Central memory CD8-positive, alpha-beta T cell (primary cell): ENCODE data around the gene RHOH.

Experiments
- ATAC-seq: fragments of 150-1000 bp; cut with Tn5 transposase; replicated peaks from 2 replicates; pipeline ENCODE4 v1.10.0; 2022; ENCODE audit warnings: mild to moderate bottlenecking, moderate FRiP score, moderate number of reproducible peaks; ENCODE audit not compliant: poor library complexity, severe bottlenecking; ENCODE audit errors: extremely low read depth
- DNase-seq, 2 donors: peaks; one replicate each; pipeline ENCODE4 v3.0.0; 2021; ENCODE audit warnings: low spot score in 2 of 2
- H3K27ac Mint-ChIP-seq: one replicate; pipeline ENCODE4 v1.8.0; 2022; ENCODE audit warnings: low read depth, mild to moderate bottlenecking, moderate library complexity, mixed read lengths
- H3K27me3 Mint-ChIP-seq: one replicate; pipeline ENCODE4 v1.8.0; 2022; ENCODE audit warnings: mixed read lengths
- H3K36me3 Mint-ChIP-seq: one replicate; pipeline ENCODE4 v1.8.0; 2022; ENCODE audit warnings: mild to moderate bottlenecking, moderate library complexity, mixed read lengths; ENCODE audit not compliant: insufficient read depth
- H3K4me1 Mint-ChIP-seq: one replicate; pipeline ENCODE4 v1.8.0; 2022; ENCODE audit warnings: mixed read lengths
- H3K4me3 Mint-ChIP-seq: one replicate; pipeline ENCODE4 v1.8.0; 2022; ENCODE audit warnings: mild to moderate bottlenecking, moderate library complexity, mixed read lengths
- H3K9me3 Mint-ChIP-seq: one replicate; pipeline ENCODE4 v1.8.0; 2022; ENCODE audit warnings: mixed read lengths

RHOH gene

DNA sequence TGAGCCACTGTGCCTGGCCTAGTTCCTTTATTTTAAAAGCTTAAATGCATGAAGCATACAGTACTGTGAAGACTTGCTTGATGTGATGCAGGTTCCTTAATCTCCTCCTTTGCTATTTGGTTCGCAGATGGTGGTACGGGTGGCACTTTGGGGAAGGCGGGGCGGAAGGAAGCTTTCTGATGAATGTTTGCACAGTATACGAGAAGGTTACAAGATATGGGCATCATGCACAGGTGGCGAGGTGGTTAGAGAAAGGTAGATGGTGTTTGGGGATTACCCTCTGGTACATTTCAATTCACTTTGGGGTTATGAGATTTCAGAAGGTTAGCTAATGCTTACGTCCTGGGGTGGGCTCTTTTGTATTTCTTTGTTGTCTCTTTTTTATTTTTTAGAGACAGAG, 17.2 kb downstream of the RHOH start:
- H3K9me3 Mint-ChIP-seq: no peaks in the 10 kb centered on the region
- ATAC-seq (peak; percentile 86), DNase-seq (peak; percentile 46 to 69)
- peaks cover 100% of the 10 kb centered on the region for H3K4me1 Mint-ChIP-seq
- peak overlapping the region; percentile 76 for H3K4me3 Mint-ChIP-seq
- peak overlapping the region; percentile 97 for H3K27ac Mint-ChIP-seq
- no peaks in the 10 kb centered on the region for H3K27me3 Mint-ChIP-seq
- H3K36me3 Mint-ChIP-seq: peaks cover 87% of the 10 kb centered on the region

DNA sequence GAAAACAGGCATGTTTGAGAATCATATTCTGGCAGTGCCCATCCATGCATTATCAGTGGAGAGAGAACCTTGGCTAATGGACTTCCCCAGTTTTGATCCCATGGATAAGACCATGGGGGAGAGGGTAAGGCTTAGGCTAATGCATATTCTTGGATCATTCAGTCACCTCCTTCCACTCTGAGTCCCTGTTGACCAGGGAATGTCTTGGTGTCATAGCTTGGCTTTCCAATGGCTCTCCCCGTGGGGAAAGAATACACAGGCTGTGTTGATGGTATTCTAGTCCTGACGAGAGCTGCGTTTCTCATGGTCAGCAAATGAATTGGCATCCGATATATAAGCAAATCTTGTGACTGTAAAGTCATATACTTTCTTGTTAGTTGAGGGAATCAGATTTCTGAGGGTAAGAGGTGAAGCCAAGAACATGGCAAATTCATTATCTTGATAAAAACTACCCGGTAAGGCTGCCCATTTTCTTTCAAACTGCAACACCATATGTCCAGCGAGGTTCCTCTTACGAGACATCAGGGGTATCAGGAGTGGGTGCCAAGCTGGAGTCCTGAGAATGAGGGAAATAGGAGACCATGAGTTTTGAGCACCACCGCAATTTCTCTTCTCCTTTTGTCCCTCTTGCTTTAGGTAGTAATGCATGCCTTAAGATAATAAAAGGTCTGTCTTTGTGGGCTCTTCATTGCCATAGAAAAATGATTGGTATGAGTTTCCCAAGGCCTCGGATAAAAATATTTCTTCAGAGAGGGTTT, 18.0 kb downstream of the RHOH start:
- peaks cover 100% of the 10 kb centered on the region for H3K4me1 Mint-ChIP-seq
- H3K4me3 Mint-ChIP-seq: peak overlapping the region; percentile 76
- ATAC-seq: no peak
- H3K9me3 Mint-ChIP-seq: no peaks in the 10 kb centered on the region
- H3K36me3 Mint-ChIP-seq: peaks cover 89% of the 10 kb centered on the region
- no peak for DNase-seq
- peak overlapping the region; percentile 97 for H3K27ac Mint-ChIP-seq
- H3K27me3 Mint-ChIP-seq: no peaks in the 10 kb centered on the region

DNA sequence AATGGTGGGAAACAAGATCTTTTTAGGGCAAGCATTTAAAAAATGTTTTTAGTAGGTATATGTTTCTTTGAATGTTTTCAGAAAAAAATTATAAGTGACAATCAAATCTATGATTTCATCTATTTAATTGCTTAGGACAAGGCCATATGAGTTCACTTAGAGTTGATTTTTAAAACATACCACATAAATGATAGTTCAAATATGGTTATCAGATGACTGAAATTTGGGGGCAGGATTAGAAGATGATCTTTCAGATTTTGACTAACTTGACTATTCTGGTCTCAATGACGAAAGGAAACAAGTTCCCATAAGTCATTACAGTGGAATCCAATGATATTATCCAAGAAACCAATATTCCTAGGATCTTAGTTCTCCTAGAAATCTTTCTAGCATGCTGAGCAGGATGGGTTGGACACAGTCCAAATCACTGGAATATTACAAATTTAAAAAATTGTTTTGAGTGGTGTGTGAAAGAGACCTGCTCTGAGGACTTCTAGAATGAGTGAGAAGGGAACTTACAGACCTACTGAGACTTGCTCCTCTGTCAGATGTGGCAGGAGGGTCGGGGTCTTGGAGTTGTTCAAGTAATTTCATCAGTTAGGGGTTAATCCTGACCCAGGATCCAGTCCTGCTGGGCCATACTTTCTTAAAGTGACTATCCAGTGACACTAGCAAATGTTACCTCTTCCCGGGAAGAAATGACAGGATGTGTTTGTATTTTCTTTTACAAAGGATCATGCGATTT, 20.0 kb downstream of the RHOH start:
- DNase-seq (no peak), ATAC-seq (no peak)
- Mint-ChIP-seq H3K36me3 (peaks cover 81% of the 10 kb centered on the region), H3K4me3 (peak overlapping the region; percentile 76), H3K27ac (peak overlapping the region; percentile 97), H3K4me1 (peaks cover 94% of the 10 kb centered on the region), H3K9me3 (no peaks in the 10 kb centered on the region), H3K27me3 (no peaks in the 10 kb centered on the region)

DNA sequence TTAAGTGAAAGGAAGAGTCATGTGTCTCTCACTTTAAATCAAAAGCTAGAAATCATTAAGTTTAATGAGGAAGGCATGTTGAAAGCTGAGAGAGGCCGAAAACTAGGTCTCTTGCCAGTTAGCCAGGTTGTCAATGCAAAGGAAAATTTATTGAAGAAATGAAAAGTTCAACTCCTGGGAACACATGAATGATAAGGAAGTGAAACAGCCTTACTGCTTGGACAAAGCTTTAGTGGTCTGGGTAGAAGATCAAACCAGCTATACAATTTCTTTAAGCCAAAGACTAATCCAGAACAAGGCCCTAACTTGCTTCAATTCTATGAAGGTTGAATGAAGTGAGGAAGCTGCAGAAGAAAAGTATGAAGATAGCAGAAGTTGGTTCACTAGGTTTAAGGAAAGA, 24.9 kb downstream of the RHOH start:
- H3K27ac Mint-ChIP-seq: peak overlapping the region; percentile 52
- peak overlapping the region; percentile 76 for H3K4me3 Mint-ChIP-seq
- peaks cover 82% of the 10 kb centered on the region for H3K4me1 Mint-ChIP-seq
- peaks cover 68% of the 10 kb centered on the region for H3K36me3 Mint-ChIP-seq
- ATAC-seq: no peak
- no peaks in the 10 kb centered on the region for H3K9me3 Mint-ChIP-seq
- no peak for DNase-seq
- H3K27me3 Mint-ChIP-seq: no peaks in the 10 kb centered on the region

DNA sequence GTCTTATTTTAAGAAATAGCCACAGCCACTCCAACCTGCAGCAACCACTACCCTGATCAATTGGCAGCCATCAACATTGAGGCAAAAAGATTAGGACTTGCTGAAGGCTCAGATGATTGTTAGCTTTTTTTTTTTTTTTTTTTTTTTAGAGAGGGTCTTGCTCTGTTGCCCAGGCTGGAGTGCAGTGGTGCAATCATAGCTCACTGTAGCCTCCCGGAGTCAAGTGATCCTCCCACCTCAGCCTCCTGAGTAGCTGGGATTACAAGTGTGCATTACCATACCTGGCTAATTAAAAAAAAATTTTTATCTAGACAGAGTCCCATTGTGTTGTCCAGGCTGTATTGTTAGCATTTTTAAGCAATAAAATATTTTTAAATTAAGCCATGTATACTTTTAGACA, 26.5 kb downstream of the RHOH start:
- ATAC-seq (no peak), DNase-seq (no peak)
- Mint-ChIP-seq H3K9me3 (no peaks in the 10 kb centered on the region), H3K27me3 (no peaks in the 10 kb centered on the region), H3K4me3 (peak overlapping the region; percentile 0), H3K27ac (no peak overlapping the region), H3K4me1 (peaks cover 82% of the 10 kb centered on the region), H3K36me3 (peaks cover 68% of the 10 kb centered on the region)

DNA sequence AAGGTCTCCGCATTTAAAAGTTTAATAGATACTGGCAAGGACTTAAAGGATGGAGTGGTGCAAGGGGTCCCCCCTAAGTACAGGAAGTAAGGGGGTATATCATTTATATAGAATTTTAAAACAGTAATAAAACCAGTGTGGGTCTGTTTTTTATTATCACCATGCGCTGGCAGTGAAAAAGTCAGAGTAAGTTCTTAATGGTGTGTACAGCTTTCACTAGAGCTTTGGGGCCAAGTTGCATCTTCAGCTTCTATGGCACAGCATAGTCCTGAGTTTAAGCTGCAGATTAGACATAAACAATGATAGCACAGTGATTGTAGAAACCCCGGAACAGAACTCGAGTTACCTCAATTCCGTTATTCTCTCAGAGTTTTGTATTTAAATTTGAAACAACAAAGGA, 27.6 kb downstream of the RHOH start:
- ATAC-seq (no peak), DNase-seq (no peak)
- H3K4me3 Mint-ChIP-seq: peak overlapping the region; percentile 81
- H3K36me3 Mint-ChIP-seq: peaks cover 68% of the 10 kb centered on the region
- no peaks in the 10 kb centered on the region for H3K27me3 Mint-ChIP-seq
- H3K9me3 Mint-ChIP-seq: no peaks in the 10 kb centered on the region
- peak overlapping the region; percentile 95 for H3K27ac Mint-ChIP-seq
- H3K4me1 Mint-ChIP-seq: peaks cover 82% of the 10 kb centered on the region

DNA sequence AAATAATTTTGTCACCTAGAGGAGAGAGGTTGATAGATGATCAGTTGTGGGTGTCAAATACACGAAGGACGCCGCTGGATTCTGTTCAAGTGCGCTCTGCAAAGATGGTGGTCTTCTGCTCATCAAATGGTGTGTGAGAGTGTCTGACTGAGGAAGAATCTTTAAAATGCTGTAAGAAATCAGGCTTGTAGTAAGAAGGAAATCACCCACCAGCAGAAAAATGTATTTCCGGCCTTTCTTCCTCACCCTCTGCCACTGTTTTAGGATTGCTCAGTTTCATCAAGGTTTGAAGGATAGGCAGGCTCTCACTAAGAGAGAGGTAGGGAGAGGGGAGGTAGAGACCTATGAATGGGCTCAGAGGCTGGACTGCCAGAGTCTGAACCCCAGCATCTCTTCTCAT, 28.7 kb downstream of the RHOH start:
- H3K27me3 Mint-ChIP-seq: no peaks in the 10 kb centered on the region
- H3K9me3 Mint-ChIP-seq: no peaks in the 10 kb centered on the region
- no peak for DNase-seq
- ATAC-seq: peak; percentile 41
- peak overlapping the region; percentile 81 for H3K4me3 Mint-ChIP-seq
- peaks cover 68% of the 10 kb centered on the region for H3K36me3 Mint-ChIP-seq
- H3K27ac Mint-ChIP-seq: peak overlapping the region; percentile 95
- H3K4me1 Mint-ChIP-seq: peaks cover 82% of the 10 kb centered on the region

DNA sequence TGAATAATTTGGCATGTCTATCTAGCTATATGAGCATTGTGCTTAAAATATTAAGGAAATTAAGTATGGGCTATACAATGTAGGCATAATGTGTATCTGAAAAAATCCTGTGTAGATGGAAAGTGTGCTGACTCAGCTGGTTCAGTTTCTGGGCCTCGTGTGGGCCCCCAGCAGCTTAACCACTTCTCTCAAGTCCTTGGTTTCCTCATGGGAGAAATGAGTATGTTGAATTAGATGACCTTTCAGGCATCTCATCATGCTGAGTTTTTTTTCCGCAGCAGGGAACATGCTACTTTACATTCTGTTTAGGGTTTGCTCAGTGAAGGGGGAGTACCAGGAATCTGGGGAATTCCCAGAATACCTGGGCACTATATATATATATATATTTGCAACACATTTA, 30.5 kb downstream of the RHOH start:
- DNase-seq (no peak), ATAC-seq (no peak)
- H3K36me3 Mint-ChIP-seq: peaks cover 75% of the 10 kb centered on the region
- H3K4me3 Mint-ChIP-seq: peak overlapping the region; percentile 81
- peaks cover 88% of the 10 kb centered on the region for H3K4me1 Mint-ChIP-seq
- no peaks in the 10 kb centered on the region for H3K27me3 Mint-ChIP-seq
- peak overlapping the region; percentile 95 for H3K27ac Mint-ChIP-seq
- no peaks in the 10 kb centered on the region for H3K9me3 Mint-ChIP-seq

DNA sequence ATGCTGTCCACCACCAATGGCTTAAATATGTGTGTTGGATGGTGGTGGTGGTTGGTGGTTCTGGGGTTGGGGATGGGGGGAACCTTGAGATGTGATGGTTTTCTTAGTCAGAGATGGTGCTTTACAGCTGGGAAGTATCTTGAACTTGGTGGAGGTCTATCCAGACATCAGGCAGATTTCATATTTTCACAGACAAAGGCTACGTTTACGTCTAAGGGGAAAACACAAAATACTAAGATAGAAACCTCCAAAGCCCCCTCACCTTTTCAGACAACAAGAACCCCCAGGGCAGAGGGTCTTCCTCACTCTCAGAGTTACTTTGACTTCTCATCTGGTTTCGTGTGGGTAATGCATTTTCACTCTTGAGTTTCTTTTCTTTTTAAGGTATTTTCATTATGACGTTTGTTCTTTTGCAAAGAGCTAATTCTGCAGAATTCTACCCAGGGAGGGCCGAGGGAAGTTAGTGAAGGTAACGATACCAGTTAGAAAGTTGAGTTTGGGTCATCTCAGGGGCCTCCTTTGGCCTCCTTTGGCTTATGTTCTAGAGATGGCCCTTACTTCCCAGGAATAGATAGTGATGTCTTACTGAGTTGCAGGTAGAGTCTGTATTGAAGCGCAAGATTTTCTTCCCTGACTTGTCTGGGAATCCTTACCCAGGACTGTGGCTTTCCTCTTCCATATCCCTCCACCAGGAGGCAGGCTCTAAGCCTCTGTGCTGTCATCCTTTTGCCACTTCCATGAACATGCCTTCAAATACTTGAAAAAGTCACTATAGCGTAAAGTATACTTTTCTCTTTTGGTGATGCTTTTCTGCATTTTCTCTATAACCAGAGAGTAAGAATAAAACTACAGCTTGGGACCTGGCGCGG, 31.9 kb downstream of the RHOH start:
- Mint-ChIP-seq H3K4me3 (peak overlapping the region; percentile 56), H3K27ac (peak overlapping the region; percentile 97), H3K27me3 (no peaks in the 10 kb centered on the region), H3K36me3 (peaks cover 77% of the 10 kb centered on the region), H3K4me1 (peaks cover 88% of the 10 kb centered on the region), H3K9me3 (no peaks in the 10 kb centered on the region)
- no peak for DNase-seq
- ATAC-seq: no peak

DNA sequence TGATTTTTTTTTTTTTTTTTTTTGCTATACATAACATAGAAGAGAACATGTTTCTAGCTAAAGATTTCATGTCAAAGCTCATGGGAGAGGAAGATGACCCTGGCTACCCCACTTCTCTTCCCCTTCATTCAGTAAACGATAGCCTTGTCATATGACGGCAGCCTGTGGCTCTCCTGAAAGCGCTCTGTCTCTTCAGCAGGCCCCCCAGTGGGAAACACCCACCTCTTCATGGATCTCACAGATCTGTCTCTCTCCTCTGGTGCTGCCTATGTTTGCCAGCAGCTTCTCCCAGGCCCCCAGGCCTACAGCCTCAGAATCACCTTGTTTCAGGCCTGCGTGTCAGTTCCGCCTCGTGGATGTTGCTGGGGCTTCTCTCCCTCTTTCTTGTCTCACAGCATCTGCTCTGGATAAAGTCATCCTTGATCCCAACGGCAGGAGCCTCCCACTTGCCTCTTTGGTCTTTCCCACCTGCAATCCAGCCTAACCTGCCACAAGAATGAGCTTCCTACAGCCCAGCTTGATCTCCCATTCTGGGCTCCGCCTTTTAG, 34.6 kb downstream of the RHOH start:
- Mint-ChIP-seq H3K27me3 (no peaks in the 10 kb centered on the region), H3K27ac (peak overlapping the region; percentile 97), H3K4me3 (peak overlapping the region; percentile 78), H3K36me3 (peaks cover 81% of the 10 kb centered on the region), H3K4me1 (peaks cover 89% of the 10 kb centered on the region), H3K9me3 (no peaks in the 10 kb centered on the region)
- DNase-seq: no peak
- no peak for ATAC-seq

DNA sequence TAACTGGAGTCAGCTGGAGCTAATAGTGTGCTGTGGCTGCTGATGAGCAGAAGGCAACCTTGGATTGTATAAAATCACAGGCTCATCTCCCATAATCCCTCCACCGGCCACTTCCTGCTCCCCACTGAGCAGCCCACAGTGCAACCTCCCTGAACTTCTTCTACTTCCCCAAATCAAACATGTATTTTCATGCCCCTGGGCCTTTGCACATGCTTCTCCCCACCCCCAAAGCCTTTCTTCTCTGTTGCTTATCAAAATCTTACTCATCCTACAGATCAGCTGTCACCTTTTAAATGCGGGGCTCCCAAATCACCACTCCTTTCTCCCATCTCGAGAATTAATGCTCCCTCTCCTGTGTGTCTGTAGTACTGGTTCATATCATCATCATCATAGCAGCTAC, 35.8 kb downstream of the RHOH start:
- peaks cover 77% of the 10 kb centered on the region for H3K36me3 Mint-ChIP-seq
- H3K9me3 Mint-ChIP-seq: no peaks in the 10 kb centered on the region
- peak overlapping the region; percentile 23 for H3K4me3 Mint-ChIP-seq
- H3K27me3 Mint-ChIP-seq: no peaks in the 10 kb centered on the region
- peaks cover 85% of the 10 kb centered on the region for H3K4me1 Mint-ChIP-seq
- peak overlapping the region; percentile 74 for H3K27ac Mint-ChIP-seq
- ATAC-seq: no peak
- DNase-seq: no peak

DNA sequence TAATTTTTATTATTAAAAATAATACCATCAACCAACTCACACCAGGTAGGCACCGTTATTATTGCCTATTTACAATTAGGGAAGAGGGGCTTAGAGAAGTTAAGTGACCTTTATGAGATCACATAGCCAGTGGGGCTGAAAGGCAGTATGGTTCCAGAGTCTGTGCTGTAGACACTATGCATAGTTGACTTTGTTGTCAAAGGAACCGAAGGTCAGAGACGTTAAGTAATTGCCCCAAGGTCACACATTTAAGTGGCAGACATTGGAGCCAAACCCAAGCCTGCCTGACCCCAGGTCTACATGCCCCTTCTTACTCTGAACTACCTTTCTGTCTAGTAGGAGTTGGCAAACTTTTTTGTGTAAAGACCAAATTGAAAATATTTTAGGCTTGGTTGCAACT, 36.4 kb downstream of the RHOH start:
- no peak for ATAC-seq
- H3K27ac Mint-ChIP-seq: peak overlapping the region; percentile 74
- H3K27me3 Mint-ChIP-seq: no peaks in the 10 kb centered on the region
- H3K9me3 Mint-ChIP-seq: no peaks in the 10 kb centered on the region
- peaks cover 85% of the 10 kb centered on the region for H3K4me1 Mint-ChIP-seq
- peak overlapping the region; percentile 73 for H3K4me3 Mint-ChIP-seq
- no peak for DNase-seq
- H3K36me3 Mint-ChIP-seq: peaks cover 80% of the 10 kb centered on the region
